Suprapubic skin (tissue), 4 donors: Measurements from ENCODE around the gene HBE1. TPM values are rescaled to one million over a fixed set of nuclear protein-coding genes. Genes with fewer than 3 reads are reported as not detected.

Source experiments
- DNase-seq, 2 donors: peaks; one replicate each; pipeline ENCODE4 v3.0.0-alpha.2; 2019; ENCODE audit warnings: low spot score in 2 of 2
- H3K27ac ChIP-seq: fragments of 200-600 bp; sonication (generic); one replicate; pipeline ENCODE4 v1.5.1; 2019
- H3K27me3 ChIP-seq: fragments of 200-600 bp; sonication (generic); one replicate; pipeline ENCODE4 v1.5.1; 2019
- H3K36me3 ChIP-seq: fragments of 200-600 bp; sonication (generic); one replicate; pipeline ENCODE4 v1.5.1; 2019
- H3K4me1 ChIP-seq: fragments of 200-600 bp; sonication (generic); one replicate; pipeline ENCODE4 v1.5.1; 2019
- H3K4me3 ChIP-seq: fragments of 200-600 bp; sonication (generic); one replicate; pipeline ENCODE4 v1.5.1; 2019; ENCODE audit warnings: mild to moderate bottlenecking
- H3K9me3 ChIP-seq: fragments of 200-600 bp; sonication (generic); one replicate; pipeline ENCODE4 v1.5.1; 2019
- CTCF ChIP-seq, 2 donors: fragments of 200-600 bp in 1 of 2; fragments of 450-650 bp in 1 of 2; sonication (generic) in 1 of 2; IDR thresholded peaks; one replicate each; pipeline ENCODE4 v1.5.1; 2016 to 2019; ENCODE audit warnings: antibody characterized with exemption in 2 of 2, mild to moderate bottlenecking in 1 of 2, moderate library complexity in 1 of 2
- EP300 ChIP-seq: sonication (generic); formaldehyde crosslinking; IDR thresholded peaks from one replicate; pipeline ENCODE4 v1.6.1; 2017; ENCODE audit warnings: antibody characterized with exemption
- POLR2A ChIP-seq, 2 donors: fragments of 450-650 bp; IDR thresholded peaks; one replicate each; pipeline ENCODE4 v1.6.1; 2017; ENCODE audit warnings: antibody characterized with exemption in 2 of 2, mild to moderate bottlenecking in 2 of 2, moderate library complexity in 2 of 2
- POLR2AphosphoS5 ChIP-seq, 3 donors: sonication (generic); formaldehyde crosslinking; IDR thresholded peaks; one replicate each; pipeline ENCODE4 v1.6.1; 2017; ENCODE audit warnings: antibody characterized with exemption in 3 of 3
- WGBS: methylation state at CpG from one replicate; pipeline ENCODE4 v1.1.5; 2018; 5-methylcytosine and 5-hydroxymethylcytosine counted together
- total RNA-seq, 4 donors: library from RNA; depleted of rRNA; stranded (reverse); fragments of >200 nt; gene quantifications; one replicate each; pipeline ENCODE4 v1.1.0, GENCODE V29; 2016

The HBE1 gene
- total RNA-seq, 4 donors from 2014 or later: 1.9 TPM; not detected in 3

- Histone ChIP-seq H3K4me3 (no peak overlapping the region), H3K36me3 (no peaks in the 10 kb centered on the region), H3K27me3 (no peaks in the 10 kb centered on the region), H3K4me1 (no peaks in the 10 kb centered on the region), H3K27ac (no peak overlapping the region), H3K9me3 (no peaks in the 10 kb centered on the region)
- no peak for TF ChIP-seq POLR2AphosphoS5 (IDR thresholded peaks at IDR 0.05)
- no peak for TF ChIP-seq CTCF (IDR thresholded peaks at IDR 0.05)
- TF ChIP-seq POLR2A (IDR thresholded peaks at IDR 0.05): no peak
- TF ChIP-seq EP300: no peak
- WGBS: 84% methylated on average over 6 of the region's 6 CpGs
- no peak for DNase-seq
These were observed 19.3 kb upstream of the HBE1 start for GRCh38 chr11:5288906-5289550.

GRCh38 chr11:5288108-5288905 lies 18.6 kb upstream of the HBE1 start:
- WGBS: 75% methylated on average over 7 of the region's 7 CpGs
- Histone ChIP-seq H3K4me1 (no peaks in the 10 kb centered on the region), H3K36me3 (no peaks in the 10 kb centered on the region), H3K27ac (no peak overlapping the region), H3K4me3 (no peak overlapping the region), H3K27me3 (no peaks in the 10 kb centered on the region), H3K9me3 (no peaks in the 10 kb centered on the region)
- DNase-seq: no peak
- TF ChIP-seq POLR2AphosphoS5 (IDR thresholded peaks at IDR 0.05): no peak
- TF ChIP-seq POLR2A (IDR thresholded peaks at IDR 0.05): no peak
- TF ChIP-seq EP300: no peak
- no peak for TF ChIP-seq CTCF (IDR thresholded peaks at IDR 0.05)

GRCh38 chr11:5286901-5287300 lies 17.2 kb upstream of the HBE1 start:
- H3K27ac ChIP-seq: no peak overlapping the region
- H3K9me3 ChIP-seq: no peaks in the 10 kb centered on the region
- no peak for TF ChIP-seq POLR2A (IDR thresholded peaks at IDR 0.05)
- no peak for TF ChIP-seq CTCF (IDR thresholded peaks at IDR 0.05)
- no peak for TF ChIP-seq EP300
- TF ChIP-seq POLR2AphosphoS5 (IDR thresholded peaks at IDR 0.05): no peak
- no peak overlapping the region for H3K4me3 ChIP-seq
- 76% methylated on average over 3 of the region's 3 CpGs for WGBS
- no peaks in the 10 kb centered on the region for H3K27me3 ChIP-seq
- no peak for DNase-seq
- no peaks in the 10 kb centered on the region for H3K36me3 ChIP-seq
- no peaks in the 10 kb centered on the region for H3K4me1 ChIP-seq

GRCh38 chr11:5286351-5286750 lies 16.6 kb upstream of the HBE1 start:
- 33% methylated on average over 1 of the region's 1 CpG for WGBS
- Histone ChIP-seq H3K9me3 (no peaks in the 10 kb centered on the region), H3K27me3 (no peaks in the 10 kb centered on the region), H3K4me1 (no peaks in the 10 kb centered on the region), H3K27ac (no peak overlapping the region), H3K36me3 (no peaks in the 10 kb centered on the region), H3K4me3 (no peak overlapping the region)
- no peak for TF ChIP-seq POLR2AphosphoS5 (IDR thresholded peaks at IDR 0.05)
- TF ChIP-seq POLR2A (IDR thresholded peaks at IDR 0.05): no peak
- TF ChIP-seq CTCF (IDR thresholded peaks at IDR 0.05): no peak
- DNase-seq: no peak

GRCh38 chr11:5285703-5286340 lies 16.1 kb upstream of the HBE1 start:
- TF ChIP-seq EP300: no peak
- no peak for TF ChIP-seq POLR2A (IDR thresholded peaks at IDR 0.05)
- TF ChIP-seq POLR2AphosphoS5 (IDR thresholded peaks at IDR 0.05): no peak
- no peak for TF ChIP-seq CTCF (IDR thresholded peaks at IDR 0.05)
- 66% methylated on average over 4 of the region's 4 CpGs for WGBS
- Histone ChIP-seq H3K4me3 (no peak overlapping the region), H3K9me3 (no peaks in the 10 kb centered on the region), H3K36me3 (no peaks in the 10 kb centered on the region), H3K4me1 (no peaks in the 10 kb centered on the region), H3K27ac (no peak overlapping the region), H3K27me3 (no peaks in the 10 kb centered on the region)
- no peak for DNase-seq
